Fibroblast of pulmonary artery (primary cell): ENCODE data around the gene EP300.
A peak's percentile ranks its signal among the peaks of the same experiment; 100 is the strongest.

ENCODE experiments used
- DNase-seq: peaks from one replicate; pipeline ENCODE4 v3.0.0-alpha.2; 2010; ENCODE audit warnings: low read depth
- H3K4me3 ChIP-seq: replicated peaks from 2 replicates; pipeline ENCODE4 v1.5.1; 2011; ENCODE audit warnings: low read depth, mild to moderate bottlenecking, control low read depth, low read length, moderate library complexity
- CTCF ChIP-seq: IDR thresholded peaks from 2 replicates; pipeline ENCODE4 v1.5.1; 2011; ENCODE audit warnings: mild to moderate bottlenecking, control low read depth, low read length, inconsistent platforms; ENCODE audit errors: missing control alignments

Gene EP300

GRCh38 chr22:41193829-41194228, 101.4 kb downstream of the EP300 start:
- no peak overlapping the region for H3K4me3 ChIP-seq
- no peak for TF ChIP-seq CTCF
- DNase-seq, result no peak

- peak; percentile 47 for DNase-seq
- no peak for TF ChIP-seq CTCF
- H3K4me3 ChIP-seq, result peak overlapping the region; percentile 77
Observed at GRCh38 chr22:41197038-41197972, 104.9 kb downstream of the EP300 start.

- peak overlapping the region; percentile 77 for H3K4me3 ChIP-seq
- no peak for DNase-seq
- TF ChIP-seq CTCF, result no peak
Observed at GRCh38 chr22:41198027-41198580, 105.7 kb downstream of the EP300 start.

GRCh38 chr22:41201141-41201540, 108.7 kb downstream of the EP300 start:
- no peak overlapping the region for H3K4me3 ChIP-seq
- no peak for TF ChIP-seq CTCF
- no peak for DNase-seq

- DNase-seq, result no peak
- H3K4me3 ChIP-seq, result no peak overlapping the region
- TF ChIP-seq CTCF, result no peak
Observed at GRCh38 chr22:41203118-41203517, 110.7 kb downstream of the EP300 start.

- no peak for TF ChIP-seq CTCF
- DNase-seq, result no peak
- H3K4me3 ChIP-seq, result no peak overlapping the region
Observed at GRCh38 chr22:41204066-41204465, 111.7 kb downstream of the EP300 start.
